IPS-15b (cell line): ENCODE results near the gene ETFRF1.

Experiments used
- H3K27me3 ChIP-seq: one replicate; pipeline ENCODE4 v1.6.1; 2013; ENCODE audit warnings: low read length; ENCODE audit not compliant: control insufficient read depth, insufficient read depth
- H3K36me3 ChIP-seq: one replicate; pipeline ENCODE4 v1.6.1; 2013; ENCODE audit warnings: low read length; ENCODE audit not compliant: control insufficient read depth, insufficient read depth
- H3K4me1 ChIP-seq: one replicate; pipeline ENCODE4 v1.6.1; 2013; ENCODE audit warnings: mild to moderate bottlenecking, low read length; ENCODE audit not compliant: control insufficient read depth, insufficient read depth
- H3K4me3 ChIP-seq: one replicate; pipeline ENCODE4 v1.5.1; 2013; ENCODE audit warnings: low read depth, low read length
- H3K9ac ChIP-seq: one replicate; pipeline ENCODE4 v1.6.1; 2013; ENCODE audit warnings: low read depth, mild to moderate bottlenecking, low read length
- H3K9me3 ChIP-seq: one replicate; pipeline ENCODE4 v1.6.1; 2013; ENCODE audit warnings: mild to moderate bottlenecking, low read length; ENCODE audit not compliant: control insufficient read depth, insufficient read depth

Gene ETFRF1

GRCh38 chr12:25253371-25254068 lies 58.5 kb downstream of the ETFRF1 start:
- H3K9me3 ChIP-seq: no peaks in the 10 kb centered on the region
- no peak overlapping the region for H3K4me3 ChIP-seq
- peaks cover 13% of the 10 kb centered on the region for H3K27me3 ChIP-seq
- no peak overlapping the region for H3K9ac ChIP-seq
- H3K4me1 ChIP-seq: peaks cover 18% of the 10 kb centered on the region
- H3K36me3 ChIP-seq: no peaks in the 10 kb centered on the region

DNA sequence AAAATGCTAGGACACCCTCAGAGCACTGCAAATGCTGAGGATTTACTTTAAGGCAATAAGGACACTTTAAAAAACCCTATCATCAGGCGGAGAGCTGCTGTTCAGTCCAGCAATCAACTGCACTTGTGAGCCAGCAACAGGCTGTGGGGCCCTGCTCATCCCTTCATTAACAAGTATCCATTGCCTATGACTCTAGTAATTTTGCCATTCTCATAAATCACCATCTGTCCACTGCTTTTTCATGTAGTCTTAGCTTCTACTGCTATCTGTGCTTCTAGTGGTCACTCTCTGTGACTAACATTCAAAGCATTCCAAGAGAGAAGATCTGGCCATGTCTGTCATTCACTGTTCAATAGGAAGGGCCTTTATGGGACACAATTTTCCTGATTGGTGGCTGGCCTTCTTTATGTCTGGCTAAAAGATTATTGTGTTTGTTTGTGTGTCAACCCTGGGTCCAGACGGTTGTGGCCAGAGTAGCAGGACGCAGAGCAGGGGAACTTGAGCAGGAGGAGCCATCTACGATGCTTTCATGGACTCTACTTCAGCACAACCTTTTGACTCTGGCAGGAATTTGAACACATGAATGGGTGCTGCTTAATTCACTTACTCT lies 59.3 kb downstream of the ETFRF1 start:
- H3K4me1 ChIP-seq: peaks cover 18% of the 10 kb centered on the region

More for the DNA sequence above, 59.3 kb downstream of the ETFRF1 start:
- H3K9ac ChIP-seq: no peak overlapping the region
- H3K9me3 ChIP-seq: no peaks in the 10 kb centered on the region
- peaks cover 13% of the 10 kb centered on the region for H3K27me3 ChIP-seq
- no peaks in the 10 kb centered on the region for H3K36me3 ChIP-seq
- no peak overlapping the region for H3K4me3 ChIP-seq
